Stimulated activated effector memory CD8-positive, alpha-beta T cell treated with anti-CD3 and anti-CD28 coated beads, Interleukin-12 subunit alpha, Interleukin-12 subunit beta, amount 100 ng/mL, for 72 hours (primary cell): ENCODE data around the gene ADAMTSL4.
"Not testable (repeated sequence)": the region's sequence is repeated elsewhere in the genome, so short reads cannot be mapped to it uniquely, and the experiment has no call there.

Experiments used
- ATAC-seq: fragments of 150-1000 bp; cut with Tn5 transposase; 2 replicates; pipeline ENCODE4 v1.10.0; 2021
- DNase-seq, 2 donors: peaks; one replicate each; pipeline ENCODE4 v3.0.0; 2021 to 2022; ENCODE audit warnings: low spot score in 2 of 2
- H3K27ac Mint-ChIP-seq: one replicate; pipeline ENCODE4 v1.8.0; 2022; ENCODE audit warnings: mild to moderate bottlenecking, mixed read lengths
- H3K36me3 Mint-ChIP-seq: one replicate; pipeline ENCODE4 v1.8.0; 2022; ENCODE audit warnings: mild to moderate bottlenecking, mixed read lengths
- H3K4me1 Mint-ChIP-seq: one replicate; pipeline ENCODE4 v1.8.0; 2022; ENCODE audit warnings: mixed read lengths
- H3K4me3 Mint-ChIP-seq: one replicate; pipeline ENCODE4 v1.8.0; 2022; ENCODE audit warnings: mild to moderate bottlenecking, mixed read lengths
- H3K9me3 Mint-ChIP-seq: one replicate; pipeline ENCODE4 v1.8.0; 2022; ENCODE audit warnings: mixed read lengths

ADAMTSL4 gene

GRCh38 chr1:150566589-150567340 lies 17.6 kb downstream of the ADAMTSL4 start:
- Mint-ChIP-seq H3K36me3 (peaks cover 85% of the 10 kb centered on the region), H3K9me3 (no peaks in the 10 kb centered on the region), H3K4me3 (peak overlapping the region; percentile 88), H3K27ac (peak overlapping the region; percentile 98), H3K4me1 (peaks cover 87% of the 10 kb centered on the region)
- ATAC-seq = no peak
- peak in 1 of 2 donors; percentile 51 for DNase-seq

GRCh38 chr1:150567341-150567716 lies 18.1 kb downstream of the ADAMTSL4 start:
- peaks cover 85% of the 10 kb centered on the region for H3K36me3 Mint-ChIP-seq
- H3K4me1 Mint-ChIP-seq = peaks cover 84% of the 10 kb centered on the region
- H3K27ac Mint-ChIP-seq = peak overlapping the region; percentile 98
- peak; percentile 48 to 89 for DNase-seq
- H3K4me3 Mint-ChIP-seq = peak overlapping the region; percentile 88
- H3K9me3 Mint-ChIP-seq = no peaks in the 10 kb centered on the region
- ATAC-seq = peak; percentile 68

- H3K4me1 Mint-ChIP-seq = peaks cover 84% of the 10 kb centered on the region
- peak; percentile 54 to 90 for DNase-seq
- peaks cover 85% of the 10 kb centered on the region for H3K36me3 Mint-ChIP-seq
- ATAC-seq = peak; percentile 53
- peak overlapping the region; percentile 88 for H3K4me3 Mint-ChIP-seq
- H3K27ac Mint-ChIP-seq = peak overlapping the region; percentile 98
- no peaks in the 10 kb centered on the region for H3K9me3 Mint-ChIP-seq
Measured at GRCh38 chr1:150567717-150568593, 18.7 kb downstream of the ADAMTSL4 start.

- ATAC-seq = no peak
- Mint-ChIP-seq H3K4me3 (peak overlapping the region; percentile 88), H3K4me1 (peaks cover 77% of the 10 kb centered on the region), H3K27ac (peak overlapping the region; percentile 98), H3K36me3 (peaks cover 85% of the 10 kb centered on the region), H3K9me3 (no peaks in the 10 kb centered on the region)
- no peak for DNase-seq
Measured at GRCh38 chr1:150568594-150568966, 19.4 kb downstream of the ADAMTSL4 start.

- Mint-ChIP-seq H3K4me3 (peak overlapping the region; percentile 88), H3K9me3 (no peaks in the 10 kb centered on the region), H3K27ac (peak overlapping the region; percentile 98), H3K36me3 (peaks cover 99% of the 10 kb centered on the region), H3K4me1 (peaks cover 59% of the 10 kb centered on the region)
- no peak for DNase-seq
- no peak for ATAC-seq
Measured at GRCh38 chr1:150572918-150573647, 23.9 kb downstream of the ADAMTSL4 start.

GRCh38 chr1:150573648-150574071 lies 24.5 kb downstream of the ADAMTSL4 start:
- ATAC-seq, H3K9me3 Mint-ChIP-seq: not testable (repeated sequence)
- DNase-seq = peak in 1 of 2 donors; percentile 56
- H3K27ac Mint-ChIP-seq = peak overlapping the region; percentile 98
- H3K36me3 Mint-ChIP-seq = peaks cover 100% of the 10 kb centered on the region
- peaks cover 54% of the 10 kb centered on the region for H3K4me1 Mint-ChIP-seq
- peak overlapping the region; percentile 88 for H3K4me3 Mint-ChIP-seq

GRCh38 chr1:150574260-150575071 lies 25.3 kb downstream of the ADAMTSL4 start:
- Mint-ChIP-seq H3K36me3 (peaks cover 100% of the 10 kb centered on the region), H3K4me3 (peak overlapping the region; percentile 88), H3K27ac (peak overlapping the region; percentile 98), H3K4me1 (peaks cover 46% of the 10 kb centered on the region), H3K9me3 (no peaks in the 10 kb centered on the region)
- no peak for DNase-seq
- no peak for ATAC-seq

- H3K4me3 Mint-ChIP-seq = peak overlapping the region; percentile 88
- DNase-seq (no peak), ATAC-seq (no peak)
- no peaks in the 10 kb centered on the region for H3K9me3 Mint-ChIP-seq
- peaks cover 40% of the 10 kb centered on the region for H3K4me1 Mint-ChIP-seq
- H3K27ac Mint-ChIP-seq = peak overlapping the region; percentile 98
- peaks cover 100% of the 10 kb centered on the region for H3K36me3 Mint-ChIP-seq
Measured at GRCh38 chr1:150575072-150575489, 25.9 kb downstream of the ADAMTSL4 start.

GRCh38 chr1:150575518-150576366 lies 26.5 kb downstream of the ADAMTSL4 start:
- peaks cover 40% of the 10 kb centered on the region for H3K4me1 Mint-ChIP-seq
- DNase-seq = no peak
- H3K4me3 Mint-ChIP-seq = peak overlapping the region; percentile 88
- H3K9me3 Mint-ChIP-seq = no peaks in the 10 kb centered on the region
- ATAC-seq = no peak
- peak overlapping the region; percentile 98 for H3K27ac Mint-ChIP-seq
- peaks cover 100% of the 10 kb centered on the region for H3K36me3 Mint-ChIP-seq

- H3K4me1 Mint-ChIP-seq = peaks cover 38% of the 10 kb centered on the region
Measured at GRCh38 chr1:150576367-150576711, 27.1 kb downstream of the ADAMTSL4 start.

GRCh38 chr1:150576794-150577556 lies 27.8 kb downstream of the ADAMTSL4 start:
- ATAC-seq (no peak), DNase-seq (peak in 1 of 2 donors; percentile 54)
- peak overlapping the region; percentile 88 for H3K4me3 Mint-ChIP-seq
- H3K27ac Mint-ChIP-seq = peak overlapping the region; percentile 98
- peaks cover 90% of the 10 kb centered on the region for H3K36me3 Mint-ChIP-seq
- peaks cover 38% of the 10 kb centered on the region for H3K4me1 Mint-ChIP-seq
- no peaks in the 10 kb centered on the region for H3K9me3 Mint-ChIP-seq

More at GRCh38 chr1:150576367-150576711, 27.1 kb downstream of the ADAMTSL4 start:
- H3K4me3 Mint-ChIP-seq = peak overlapping the region; percentile 88
- no peak for DNase-seq
- ATAC-seq = no peak
- H3K36me3 Mint-ChIP-seq = peaks cover 97% of the 10 kb centered on the region
- peak overlapping the region; percentile 98 for H3K27ac Mint-ChIP-seq
- H3K9me3 Mint-ChIP-seq = no peaks in the 10 kb centered on the region

GRCh38 chr1:150577557-150578271 lies 28.5 kb downstream of the ADAMTSL4 start:
- Mint-ChIP-seq H3K36me3 (peaks cover 83% of the 10 kb centered on the region), H3K27ac (peak overlapping the region; percentile 98), H3K4me3 (peak overlapping the region; percentile 88), H3K9me3 (no peaks in the 10 kb centered on the region), H3K4me1 (peaks cover 32% of the 10 kb centered on the region)
- DNase-seq (no peak), ATAC-seq (no peak)
